Fibroblast of skin of back (primary cell): ENCODE measurements around the gene OGG1.
"Not testable (repeated sequence)": the region's sequence is repeated elsewhere in the genome, so short reads cannot be mapped to it uniquely, and the experiment has no call there.

Experiments
- DNase-seq: peaks from one replicate; pipeline ENCODE4 v3.0.0-alpha.2; 2013

Gene OGG1

DNA sequence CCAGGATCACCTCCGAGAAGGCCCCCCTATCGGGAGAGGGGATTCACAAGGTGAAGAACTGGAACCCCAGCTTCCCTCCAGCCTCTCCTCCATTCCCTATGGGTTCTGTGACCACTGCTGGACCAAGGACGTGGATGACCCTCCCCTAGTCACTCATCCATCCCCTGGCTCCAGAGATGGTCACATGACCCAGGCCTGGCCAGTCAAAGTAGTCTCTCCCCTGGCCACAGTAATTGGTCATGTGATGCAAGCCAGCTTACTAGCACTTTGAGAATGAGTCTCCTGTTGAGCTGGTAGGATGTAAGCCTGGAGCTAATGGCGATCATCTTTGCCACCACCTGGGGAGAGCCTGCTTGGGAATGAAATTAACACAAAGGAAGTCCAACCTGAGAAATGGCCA lies 16.1 kb downstream of the OGG1 start:
- DNase-seq: no peak

DNA sequence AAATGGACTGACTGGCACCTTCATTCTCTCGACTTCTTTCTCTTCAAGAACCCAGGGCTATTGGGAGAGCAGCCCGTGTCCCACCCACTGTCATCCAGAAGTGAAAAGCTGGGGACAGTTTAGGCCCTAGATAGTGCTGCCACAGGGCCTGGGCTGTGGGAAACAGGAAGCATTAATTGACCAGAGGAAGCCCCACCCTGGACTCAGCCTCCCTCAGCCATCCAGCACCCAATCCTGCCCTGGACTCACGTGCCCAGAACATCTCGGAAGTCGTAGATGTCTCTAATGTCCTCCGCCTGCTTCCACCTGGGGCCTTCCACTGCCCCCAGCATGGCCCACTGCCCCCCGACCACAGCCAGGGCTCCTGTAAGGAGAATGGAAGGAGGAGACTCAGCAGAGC lies 17.7 kb downstream of the OGG1 start:
- no peak for DNase-seq

DNA sequence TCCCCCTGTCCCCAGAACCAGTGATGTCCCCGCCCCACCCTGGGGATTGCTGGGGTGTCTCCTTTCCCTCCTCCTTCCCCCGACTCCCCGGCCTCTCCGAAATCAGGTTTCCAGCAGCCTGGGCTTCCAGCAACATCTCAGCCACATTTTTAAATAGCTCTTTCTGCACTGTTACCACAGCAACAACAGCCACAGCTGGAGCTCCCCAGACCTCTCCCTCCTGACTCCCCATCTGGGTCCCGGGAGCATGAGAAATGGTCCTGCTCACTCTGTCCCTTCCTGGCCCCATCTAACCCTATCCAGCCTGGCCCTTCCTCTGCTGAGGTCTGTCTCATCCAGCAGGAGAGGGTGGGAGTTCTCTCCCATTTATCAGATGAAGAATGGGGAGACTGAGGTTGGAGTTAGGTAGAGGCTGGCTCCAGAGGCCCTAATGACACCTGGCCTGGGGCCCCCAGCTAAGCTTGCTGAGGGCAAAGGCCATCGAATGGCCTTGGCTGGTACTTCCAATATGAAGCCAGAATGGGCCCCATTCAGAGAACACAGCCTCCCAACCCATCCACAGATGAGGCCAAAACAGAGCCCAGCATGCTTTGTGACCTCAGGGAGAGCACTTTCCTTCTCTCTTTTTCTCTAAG lies 18.5 kb downstream of the OGG1 start:
- DNase-seq: no peak

DNA sequence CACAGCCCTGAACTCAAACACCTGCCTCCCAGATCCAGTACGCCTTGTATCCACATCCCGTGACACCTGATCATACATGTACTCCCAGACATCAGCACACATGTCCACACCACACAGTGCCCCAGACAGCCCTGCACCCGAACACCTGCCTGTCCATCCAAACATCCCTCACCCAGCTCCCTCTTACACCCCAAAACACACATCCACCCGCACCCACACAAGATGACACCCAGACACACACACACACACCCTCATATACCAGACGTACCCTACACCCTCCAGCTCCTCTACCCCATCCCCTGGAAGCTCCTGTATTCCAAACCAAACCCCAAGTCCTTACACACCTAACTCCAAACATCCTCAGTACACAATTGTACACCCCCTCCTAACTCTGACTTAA lies 19.3 kb downstream of the OGG1 start:
- no peak for DNase-seq

DNA sequence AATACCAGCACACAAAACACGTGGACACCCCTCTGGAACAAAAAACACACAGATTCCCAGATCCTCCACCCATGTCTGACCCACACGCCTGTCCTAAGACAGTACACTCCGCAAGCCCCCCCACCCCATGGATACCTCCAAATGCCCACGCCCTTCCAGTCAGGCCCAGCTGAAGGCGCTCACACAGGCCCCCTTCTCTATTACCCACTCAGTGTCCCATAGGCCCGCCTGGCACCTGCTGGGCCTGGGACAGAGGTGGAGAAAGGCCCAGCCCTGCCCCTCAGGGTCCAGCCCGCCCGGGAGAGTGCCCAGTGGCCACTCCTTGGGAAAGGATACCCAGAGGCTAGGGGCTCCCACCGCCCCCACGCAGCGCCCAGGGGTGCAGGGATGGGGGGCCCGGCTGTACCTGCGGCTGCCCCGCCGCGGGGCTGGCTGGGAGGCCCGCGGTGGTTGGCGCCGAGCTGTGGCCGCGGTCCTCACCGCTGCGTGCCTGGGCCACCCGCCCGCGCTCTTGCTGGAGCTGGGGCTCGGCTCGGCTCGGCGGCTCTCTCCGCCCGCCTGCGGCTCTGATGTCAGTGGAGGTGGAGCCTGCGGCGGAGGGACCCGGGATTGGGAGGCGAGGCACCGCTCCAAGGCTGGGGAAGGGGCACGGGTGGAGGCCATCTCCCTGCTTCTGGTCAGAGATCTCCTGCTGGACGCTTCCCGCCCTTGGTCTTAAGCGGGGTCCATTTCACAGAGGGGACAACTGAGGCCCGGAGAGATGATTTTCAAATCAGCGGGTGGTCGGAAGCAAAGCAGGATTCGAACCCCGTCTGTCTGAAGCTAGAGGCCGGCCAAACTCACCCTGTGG lies 19.9 kb downstream of the OGG1 start, which contains the start of gene CAMK1:
CAMK1 (minus strand) TSS at position 522 of the 850 bp plus-strand sequence. CDS start 2,198 bp downstream, outside the sequence.
- DNase-seq: peak; percentile 76

DNA sequence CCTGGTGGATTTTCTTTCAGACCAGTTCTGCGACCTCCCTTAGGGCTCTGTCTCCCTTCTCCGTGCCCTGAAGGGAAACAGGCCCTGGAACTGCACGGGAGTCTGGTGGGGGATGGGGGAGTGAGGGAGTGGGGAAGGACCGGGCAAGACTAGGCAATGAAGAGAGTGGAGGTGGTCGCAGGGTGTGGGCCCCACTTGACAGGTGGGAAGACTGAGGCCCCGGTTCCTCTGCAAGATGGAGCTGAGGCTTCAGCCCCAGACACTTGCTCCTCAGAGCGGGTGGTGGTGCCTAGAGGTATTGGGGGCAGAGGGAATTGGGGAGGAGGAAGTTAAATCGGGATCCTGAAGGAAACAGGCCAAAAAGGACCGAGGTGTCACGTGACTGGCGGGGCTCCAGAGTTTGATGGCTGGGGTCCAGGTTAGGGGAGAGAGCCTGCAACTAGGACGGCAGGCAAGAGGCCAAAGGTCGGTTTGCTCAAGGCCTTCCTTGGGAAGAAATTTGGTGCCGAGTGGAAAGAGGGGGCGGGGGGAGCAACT lies 20.6 kb downstream of the OGG1 start:
- no peak for DNase-seq

DNA sequence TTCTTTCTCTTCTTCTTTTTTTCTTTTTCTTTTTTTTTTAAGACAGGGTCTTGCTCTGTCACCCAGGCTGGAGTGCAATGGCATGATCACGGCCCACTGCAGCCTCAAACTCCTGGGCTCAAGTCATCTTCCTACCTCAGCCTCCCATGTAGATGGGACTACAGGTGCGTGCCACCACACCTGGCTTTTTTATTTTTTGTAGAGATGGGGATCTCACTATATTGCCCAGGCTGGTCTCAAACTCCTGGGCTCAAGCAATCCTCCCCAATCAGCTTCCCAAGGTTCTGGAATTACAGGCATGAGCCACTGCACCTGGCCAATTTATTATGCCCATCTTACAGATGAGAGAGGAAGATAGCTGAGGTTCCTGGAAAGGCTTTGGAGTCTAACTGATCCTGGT lies 21.3 kb downstream of the OGG1 start:
- DNase-seq: not testable (repeated sequence)

DNA sequence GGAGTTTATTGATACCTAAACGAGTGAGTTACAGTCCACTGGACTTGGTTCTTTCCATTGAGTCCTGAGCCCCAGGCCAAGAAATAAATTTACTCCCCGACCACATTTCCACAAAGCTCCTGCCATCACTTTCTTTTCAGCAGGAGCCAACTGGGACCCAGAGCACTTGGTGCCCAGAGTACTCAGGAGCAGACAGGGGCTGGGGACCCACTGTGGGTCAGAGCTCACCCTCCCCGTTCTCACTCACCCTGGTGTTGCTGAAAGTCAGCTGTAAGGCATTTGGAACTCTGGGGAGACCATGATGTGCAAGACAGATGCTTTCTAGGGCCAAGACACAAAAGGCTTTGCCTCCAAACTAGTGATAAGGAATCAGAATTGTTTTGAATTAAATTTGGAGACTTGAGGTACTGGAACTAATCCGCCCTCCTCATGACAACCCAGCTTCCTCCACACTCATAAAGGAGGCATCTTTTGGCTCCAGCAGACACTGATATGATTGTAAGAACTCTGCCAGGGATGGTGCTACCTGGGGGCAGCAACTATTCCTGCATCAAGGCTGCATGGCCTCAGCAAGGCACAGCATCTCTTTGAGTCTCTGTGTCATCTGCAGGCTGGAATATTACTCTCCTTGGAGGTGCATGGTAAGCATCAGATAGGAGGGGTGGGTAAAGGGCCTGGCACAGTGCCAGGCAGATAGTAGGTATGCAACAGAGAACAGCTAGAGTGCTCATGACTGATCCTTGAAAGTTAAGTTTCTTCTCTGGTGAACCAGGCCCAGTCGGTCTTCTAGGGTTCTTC lies 27.3 kb downstream of the OGG1 start:
- no peak for DNase-seq

DNA sequence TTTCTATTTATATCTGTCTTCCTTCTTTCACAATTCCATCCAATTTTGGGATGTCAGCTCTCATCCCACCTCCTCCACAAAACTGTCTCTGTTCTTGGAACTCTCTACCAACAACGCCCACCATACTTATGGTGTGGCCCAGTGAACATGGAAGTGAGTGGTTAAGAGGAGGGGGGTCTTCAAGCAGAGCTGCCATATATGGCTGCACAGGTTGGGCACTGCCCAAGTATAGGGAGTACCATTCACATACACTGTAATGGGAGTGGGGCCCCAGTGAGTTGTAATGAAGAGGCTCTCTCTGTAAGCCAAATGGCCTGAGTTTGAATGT lies 27.9 kb downstream of the OGG1 start:
- no peak for DNase-seq

DNA sequence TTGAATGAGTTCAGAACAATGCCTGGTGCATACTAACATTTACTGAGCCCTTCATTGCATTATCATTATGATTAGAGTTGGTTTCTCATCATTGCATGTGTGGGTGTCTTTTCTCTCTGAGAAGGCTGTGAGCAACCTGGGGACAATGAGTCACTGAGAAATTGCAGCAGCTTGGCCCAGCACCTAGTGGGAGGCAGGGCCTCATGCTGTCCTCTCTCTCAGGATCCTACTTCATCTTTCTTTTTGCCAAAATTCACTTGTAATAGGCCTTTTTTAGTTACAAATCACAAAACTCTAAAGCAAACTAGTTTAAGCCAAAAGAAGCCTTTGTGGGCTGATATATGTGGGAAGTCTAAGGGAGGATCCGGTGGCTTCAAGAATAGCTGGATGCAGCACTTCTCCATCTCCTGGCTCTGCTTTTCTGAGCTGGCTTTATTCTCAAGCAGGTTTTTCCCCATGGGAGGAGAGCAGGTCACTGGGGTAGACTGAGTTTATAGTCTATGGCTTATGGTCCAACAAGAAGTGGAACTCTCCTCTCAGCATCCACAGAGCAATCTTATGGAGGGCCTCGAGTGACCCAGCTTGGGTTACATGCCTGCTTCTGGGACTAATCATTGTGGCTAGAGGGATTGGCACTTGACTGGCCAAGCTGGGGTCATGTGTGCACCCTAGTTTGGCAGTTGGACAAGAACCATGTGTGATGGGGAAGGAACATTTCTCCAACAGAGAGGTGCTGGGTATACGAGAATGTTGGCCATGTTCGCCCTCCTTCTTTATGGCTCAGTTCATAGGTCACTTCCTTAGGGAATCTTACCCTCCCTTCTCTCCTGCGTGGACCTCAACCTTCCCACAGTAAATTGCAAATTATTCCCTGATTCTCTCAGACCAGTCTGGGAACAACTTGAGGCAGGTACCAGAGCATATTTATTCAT lies 28.7 kb downstream of the OGG1 start:
- DNase-seq: no peak

DNA sequence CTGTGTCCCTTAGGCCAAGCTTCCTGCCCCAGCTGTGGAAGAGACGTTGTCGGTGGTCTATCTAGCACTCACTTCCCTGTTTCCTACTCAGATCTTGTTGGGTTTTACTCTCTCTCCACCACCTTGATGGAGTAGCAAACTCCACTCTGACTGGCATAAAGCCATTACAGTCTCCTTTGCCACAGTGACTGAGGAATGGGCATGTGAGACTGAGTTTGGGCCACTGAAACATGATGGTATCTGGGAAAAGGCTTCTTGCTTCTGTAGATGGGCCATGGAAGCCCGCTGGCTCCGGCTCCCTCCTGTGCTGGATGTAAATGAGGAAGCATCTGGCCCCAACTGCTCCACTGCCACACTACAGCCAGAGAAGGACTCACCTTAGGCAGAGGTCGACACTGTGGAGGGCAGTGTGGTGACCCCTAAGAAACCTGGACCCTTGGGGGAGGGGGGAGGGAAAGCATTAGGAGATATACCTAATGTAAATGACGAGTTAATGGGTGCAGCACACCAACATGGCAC lies 29.4 kb downstream of the OGG1 start:
- DNase-seq: no peak

DNA sequence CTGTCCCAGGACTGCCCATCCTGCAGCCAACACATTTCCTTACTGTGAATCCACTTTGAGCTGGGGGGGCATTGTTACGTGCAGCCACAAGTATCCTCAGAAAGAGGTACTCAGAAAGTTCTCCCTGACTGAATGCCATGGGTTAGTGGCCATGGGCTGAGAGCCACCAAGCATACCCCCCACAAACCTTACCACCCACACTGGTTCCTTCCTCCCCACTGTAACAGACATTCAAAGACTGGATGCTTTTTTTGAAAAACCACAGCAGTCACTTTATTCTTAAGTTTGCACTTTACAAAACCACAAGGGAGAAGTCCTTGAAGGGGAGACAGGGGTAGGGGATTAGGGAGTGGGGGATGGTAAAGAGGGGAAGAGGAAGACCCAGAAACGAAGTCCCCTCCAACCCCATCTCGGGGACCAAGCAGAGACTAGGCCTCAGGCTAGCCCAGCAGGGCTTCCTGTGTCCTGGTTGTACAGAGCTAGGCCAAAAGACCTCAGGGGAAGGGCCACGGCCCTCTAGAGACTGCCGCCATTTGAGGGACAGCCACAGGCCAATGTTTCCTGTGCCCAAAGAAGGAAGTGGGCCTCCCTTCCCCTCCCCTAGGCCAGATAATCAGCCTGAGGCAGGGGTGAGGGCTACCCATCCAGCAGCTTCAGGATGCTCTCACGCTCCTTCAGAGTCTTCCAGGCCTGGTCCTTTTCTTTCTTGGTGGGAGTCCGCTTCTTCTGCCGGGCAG lies 30.1 kb downstream of the OGG1 start:
- no peak for DNase-seq

DNA sequence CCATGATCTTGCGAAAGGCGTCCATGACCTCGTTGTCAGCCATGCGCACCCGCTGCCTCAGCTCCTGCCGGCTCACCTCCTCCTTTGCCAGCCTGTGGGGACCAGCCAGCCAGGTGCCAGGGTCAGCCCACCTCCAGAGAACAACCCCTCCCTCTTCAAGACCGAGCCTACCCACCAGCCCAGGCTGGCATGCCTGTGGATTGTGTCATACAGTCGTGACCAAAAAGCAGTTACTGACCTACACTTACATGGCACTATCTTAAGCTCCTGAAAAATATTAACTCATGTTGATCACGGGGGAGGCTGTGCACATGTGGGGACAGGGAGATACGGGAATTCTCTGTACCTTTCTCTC lies 30.7 kb downstream of the OGG1 start:
- DNase-seq: no peak

DNA sequence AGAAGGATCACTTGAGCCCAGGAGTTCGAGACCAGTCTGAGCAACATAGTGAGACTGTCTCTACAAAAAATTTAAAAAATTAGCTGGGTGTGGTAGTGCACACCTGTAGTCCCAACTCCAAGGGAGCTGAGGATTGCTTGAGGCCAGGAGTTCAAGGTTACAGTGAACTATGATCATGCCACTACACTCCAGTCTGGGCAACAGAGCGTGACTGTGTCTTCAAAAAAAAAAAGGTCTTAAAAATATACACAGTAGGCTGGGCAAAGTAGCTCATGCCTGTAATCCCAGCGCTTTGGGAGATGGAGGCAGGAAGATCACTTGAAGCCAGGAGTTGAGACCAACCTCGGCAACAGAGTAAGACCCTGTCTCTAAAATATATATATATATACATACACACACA lies 31.2 kb downstream of the OGG1 start:
- DNase-seq: no peak

DNA sequence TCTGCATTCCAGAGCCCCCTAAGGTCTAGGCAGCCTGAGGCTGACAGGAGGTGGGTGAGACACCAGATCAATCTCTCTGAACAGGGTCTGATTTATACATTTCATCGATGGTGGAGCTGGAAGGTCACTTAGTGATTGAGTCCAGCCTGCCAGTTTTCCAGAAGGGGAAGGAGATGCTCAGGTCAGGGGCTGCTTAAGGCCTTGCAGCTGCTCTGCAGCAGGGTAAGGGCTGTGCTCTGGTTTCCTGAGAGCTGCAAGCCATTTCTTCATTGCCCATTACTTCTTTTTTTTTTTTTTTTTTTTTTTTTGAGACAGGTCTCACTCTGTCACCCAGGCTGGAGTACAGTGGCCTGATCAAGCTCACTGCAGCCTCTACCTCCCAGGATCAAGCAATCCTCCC lies 31.8 kb downstream of the OGG1 start:
- no peak for DNase-seq

DNA sequence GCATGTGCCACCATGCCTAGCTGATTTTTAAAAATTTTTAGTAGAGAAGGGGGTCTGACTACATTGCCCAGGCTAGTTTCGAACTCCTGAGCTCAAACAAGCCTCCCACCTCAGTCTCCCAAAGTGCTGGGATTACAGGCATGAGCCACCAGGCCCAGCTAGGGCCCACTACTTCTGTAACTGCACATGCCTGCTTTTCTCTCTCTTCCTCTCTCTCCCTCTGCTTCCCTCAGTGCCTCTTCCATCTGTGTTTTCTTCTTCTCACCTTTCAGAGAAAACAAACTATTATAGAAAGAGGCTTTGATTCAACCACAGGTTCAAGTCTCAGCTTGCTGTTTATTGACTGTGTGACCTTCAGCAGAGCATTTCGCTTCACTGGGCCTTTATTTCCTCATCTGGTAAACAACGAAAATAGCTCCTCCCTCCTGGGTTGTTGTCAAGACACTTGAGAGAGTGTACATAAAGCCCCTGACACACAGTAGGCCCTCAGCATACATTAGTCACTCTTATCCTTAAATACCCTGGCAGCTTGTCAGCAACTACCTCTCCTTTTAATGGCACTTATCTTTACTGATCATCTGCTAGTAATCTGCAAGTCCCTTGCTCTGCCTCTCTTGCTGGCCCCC lies 32.3 kb downstream of the OGG1 start:
- DNase-seq: no peak

DNA sequence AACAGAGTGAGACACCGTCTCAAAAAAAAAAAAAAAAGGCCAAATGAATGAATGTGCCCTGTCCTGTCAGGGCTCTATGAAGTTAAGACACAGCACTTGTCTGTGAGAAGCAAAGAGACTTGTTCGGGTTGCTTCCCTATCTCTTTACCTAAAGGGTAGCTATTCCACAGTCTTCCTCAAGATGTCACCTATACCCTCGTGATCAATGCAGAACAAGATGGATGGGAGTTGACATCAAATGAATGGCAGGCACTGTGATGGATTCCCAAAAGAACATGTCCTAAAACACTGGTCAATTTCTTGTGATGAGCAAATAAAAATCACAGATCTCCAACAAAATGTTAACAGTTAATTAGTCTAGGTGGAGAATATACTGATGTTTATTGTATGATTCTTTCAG lies 33.0 kb downstream of the OGG1 start:
- no peak for DNase-seq

DNA sequence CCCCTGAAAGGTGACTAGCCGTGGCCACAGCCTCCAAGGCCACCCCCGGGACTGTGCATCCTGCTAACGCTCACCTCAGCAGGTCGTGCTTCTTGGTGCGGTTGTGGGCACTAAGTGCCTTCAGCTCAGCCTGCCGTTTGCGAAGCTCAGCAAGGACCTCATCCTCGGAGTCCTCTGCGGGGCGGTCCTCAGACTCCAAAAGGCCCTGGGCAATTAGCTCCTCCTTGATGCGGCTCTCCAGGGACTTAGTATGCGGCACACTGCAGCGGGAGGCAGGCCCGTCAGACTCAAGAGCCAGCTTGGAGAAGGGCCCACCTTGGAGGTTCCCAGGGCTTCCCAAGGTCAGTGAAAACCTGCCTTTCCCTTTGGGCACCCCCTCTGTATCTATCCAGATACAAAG lies 34.2 kb downstream of the OGG1 start:
- no peak for DNase-seq

DNA sequence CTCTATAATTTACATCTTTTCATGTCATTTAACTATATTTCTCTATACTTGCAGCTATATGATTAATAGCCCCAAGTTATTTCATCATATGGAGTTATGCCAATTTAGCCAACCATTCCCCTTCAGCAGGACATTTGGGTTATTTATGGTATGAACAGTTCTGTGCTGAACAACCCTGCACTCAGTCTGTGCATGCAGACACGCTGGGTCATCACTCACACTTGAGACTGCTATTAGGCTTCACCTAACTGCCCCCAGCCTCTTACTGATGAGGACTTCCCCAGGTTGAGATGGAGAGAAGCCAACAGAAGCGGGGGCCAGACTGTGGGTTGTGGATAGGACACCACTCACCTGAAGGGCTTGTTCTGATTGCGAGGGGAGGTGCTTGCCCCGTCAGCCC lies 35.2 kb downstream of the OGG1 start:
- peak; percentile 44 for DNase-seq

DNA sequence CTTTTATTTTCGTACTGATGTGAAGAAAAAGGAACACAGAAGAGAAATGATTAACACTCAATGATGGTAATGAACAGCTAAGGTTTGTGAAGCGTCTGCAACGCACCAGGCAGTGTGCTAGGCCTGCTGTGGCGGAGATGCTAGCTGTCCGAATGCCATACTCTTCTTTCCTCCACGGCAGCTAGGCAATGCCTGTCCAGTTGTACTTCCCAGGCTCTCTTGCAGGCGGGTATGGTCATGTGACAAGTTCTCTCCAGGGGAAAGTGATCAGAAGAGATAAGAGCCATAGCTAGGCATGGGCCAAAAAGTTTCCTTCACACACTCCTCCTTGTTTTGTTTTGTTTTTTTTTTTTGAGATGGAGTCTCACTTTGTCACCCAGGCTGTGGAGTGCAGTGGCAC lies 35.9 kb downstream of the OGG1 start:
- no peak for DNase-seq
